ENCODE measurements around the gene OTOG.

DNA sequence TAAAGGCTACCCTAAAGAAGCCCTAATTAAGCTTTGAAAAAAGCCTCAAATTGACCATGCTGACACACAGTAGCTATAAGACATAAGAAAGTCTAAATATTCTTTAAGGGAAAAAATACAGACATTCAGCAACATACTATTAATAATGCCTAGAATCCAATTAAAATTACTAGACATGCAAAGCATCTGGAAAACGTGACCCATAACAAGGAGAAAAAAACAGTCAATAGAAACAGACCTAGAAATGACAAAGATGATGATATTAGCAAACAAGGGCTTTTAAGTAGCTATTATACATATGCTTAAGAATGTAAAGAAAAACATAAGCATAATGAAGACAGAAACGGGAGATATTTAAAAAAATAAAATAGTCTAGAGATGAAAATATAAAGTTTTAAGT is 108.6 kb downstream of the OTOG start:
- TF ChIP-seq CTCF (IDR thresholded peaks at IDR 0.05) (no peak), POLR2A (IDR thresholded peaks at IDR 0.05) (no peak)
